ENCODE data around the gene INO80C.
A peak's percentile ranks its signal among the peaks of the same experiment; 100 is the strongest.

Gene INO80C

GRCh38 chr18:35497370-35498197 is at the start of gene INO80C:
TSS of gene INO80C (minus strand) at chr18:35497960. CDS start at chr18:35497874, 86 bp downstream.
- DNase-seq: peak; percentile 91 to 93

GRCh38 chr18:35547008-35547605 is 49.3 kb upstream of the INO80C start:
- DNase-seq: no peak

- no peak for DNase-seq
These were observed 44.6 kb upstream of the INO80C start for GRCh38 chr18:35542356-35542755.

- DNase-seq: no peak
These were observed 37.5 kb upstream of the INO80C start for GRCh38 chr18:35535297-35535696.

GRCh38 chr18:35533916-35534405 is 36.2 kb upstream of the INO80C start:
- DNase-seq: no peak

- DNase-seq: no peak
These were observed 31.1 kb upstream of the INO80C start for GRCh38 chr18:35528749-35529274.

- DNase-seq: no peak
These were observed 28.8 kb upstream of the INO80C start for GRCh38 chr18:35526495-35527059.

GRCh38 chr18:35525795-35526494 is 28.2 kb upstream of the INO80C start:
- no peak for DNase-seq

- DNase-seq: no peak
These were observed 26.5 kb upstream of the INO80C start for GRCh38 chr18:35524226-35524625.

- DNase-seq: no peak
These were observed 24.6 kb upstream of the INO80C start for GRCh38 chr18:35522130-35522959.

- no peak for DNase-seq
These were observed 23.4 kb upstream of the INO80C start for GRCh38 chr18:35521133-35521532.

GRCh38 chr18:35519148-35519899 is 21.6 kb upstream of the INO80C start:
- no peak for DNase-seq

- no peak for DNase-seq
These were observed 20.0 kb upstream of the INO80C start for GRCh38 chr18:35517715-35518114.

- no peak for DNase-seq
These were observed 19.0 kb upstream of the INO80C start for GRCh38 chr18:35516789-35517188.

GRCh38 chr18:35516351-35516750 is 18.6 kb upstream of the INO80C start:
- no peak for DNase-seq

GRCh38 chr18:35515460-35516130 is 17.8 kb upstream of the INO80C start:
- no peak for DNase-seq

- DNase-seq: no peak
These were observed 17.1 kb upstream of the INO80C start for GRCh38 chr18:35514752-35515459.

GRCh38 chr18:35514283-35514682 is 16.5 kb upstream of the INO80C start:
- no peak for DNase-seq

GRCh38 chr18:35513181-35513936 is 15.6 kb upstream of the INO80C start:
- no peak for DNase-seq

All from hippocampal formation (tissue), 2 donors.